Dedifferentiated amniotic fluid mesenchymal stem cell (primary cell): ENCODE results near the gene DRAM2.
"Not testable (repeated sequence)": the region's sequence is repeated elsewhere in the genome, so short reads cannot be mapped to it uniquely, and the experiment has no call there.

ENCODE experiments used
- DNase-seq: peaks from one replicate; pipeline ENCODE4 v3.0.0-alpha.2; 2016; ENCODE audit errors: extremely low spot score

The DRAM2 gene

DNA sequence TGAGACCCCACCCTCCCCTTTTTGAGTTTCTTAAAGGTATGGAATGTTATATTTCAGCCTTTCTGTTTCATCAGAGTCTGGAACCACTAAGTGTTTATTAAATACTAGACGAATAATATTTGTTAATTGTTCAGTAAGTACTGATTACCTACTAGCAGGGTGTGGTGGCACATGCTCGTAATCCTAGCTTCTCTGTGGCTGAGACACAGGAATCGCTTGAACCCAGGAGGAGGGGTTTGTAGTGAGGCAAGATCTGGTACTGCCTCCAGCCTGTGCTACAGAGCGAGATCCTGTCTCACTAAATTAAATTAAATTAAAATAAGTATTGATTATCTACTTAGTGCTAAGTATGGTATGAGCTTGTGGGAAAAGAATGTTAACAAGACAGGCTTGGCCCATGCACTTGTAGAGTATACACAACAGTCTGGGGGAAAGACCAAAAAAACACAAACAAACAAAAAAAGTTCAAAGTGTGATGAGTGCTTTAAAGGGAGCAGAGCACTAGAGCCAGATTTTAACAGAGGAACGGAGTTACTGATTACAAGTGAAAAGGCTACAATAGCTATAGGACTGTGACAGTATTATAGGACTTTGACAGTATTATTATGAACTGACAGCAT is 2.6 kb upstream of the DRAM2 start:
- no peak for DNase-seq

DNA sequence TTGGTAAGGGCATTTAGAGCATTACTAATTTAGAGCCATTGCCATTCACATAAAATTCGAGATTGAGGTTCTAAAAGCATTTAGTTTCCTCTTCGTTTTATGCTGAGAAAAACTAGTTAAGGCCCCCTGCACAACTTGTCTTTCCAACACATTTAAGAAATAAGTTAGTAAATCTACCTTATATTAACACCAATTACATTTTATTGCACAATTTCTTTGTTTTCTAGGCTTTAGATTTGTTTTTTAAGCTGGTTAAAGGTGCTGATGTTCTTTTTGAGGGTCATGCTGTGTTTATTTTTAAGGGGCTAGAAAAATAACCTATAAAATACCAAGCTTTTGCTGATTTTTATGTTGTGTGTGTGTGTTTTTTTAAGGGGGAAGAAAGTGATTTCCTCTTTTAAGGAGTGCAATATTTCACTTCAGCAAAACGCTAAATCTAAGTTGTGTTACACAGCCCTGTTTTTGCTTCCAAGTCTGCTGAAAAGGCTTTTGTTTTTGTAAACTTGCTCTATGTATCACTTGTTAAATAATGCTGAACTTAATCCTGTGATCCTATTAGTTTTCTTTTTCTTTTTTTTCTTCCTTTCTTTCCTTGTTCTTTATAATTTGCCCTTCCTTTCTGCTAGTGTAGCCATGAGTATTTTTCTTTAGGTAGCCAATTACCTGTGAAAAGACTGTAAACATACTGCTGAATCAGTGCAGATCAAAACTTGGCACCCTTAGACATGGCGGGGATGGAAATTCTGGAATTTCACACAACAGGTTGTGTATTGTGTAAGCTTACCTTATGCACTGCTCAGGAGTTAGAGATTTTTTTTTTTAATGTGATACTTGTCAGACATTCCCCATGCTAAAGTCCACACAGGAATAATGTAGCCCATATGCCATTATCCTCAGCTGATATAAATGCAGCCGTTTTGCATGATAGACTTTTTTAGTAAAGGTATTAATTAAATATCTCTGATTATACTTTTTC is 1.6 kb upstream of the DRAM2 start:
- DNase-seq = no peak

DNA sequence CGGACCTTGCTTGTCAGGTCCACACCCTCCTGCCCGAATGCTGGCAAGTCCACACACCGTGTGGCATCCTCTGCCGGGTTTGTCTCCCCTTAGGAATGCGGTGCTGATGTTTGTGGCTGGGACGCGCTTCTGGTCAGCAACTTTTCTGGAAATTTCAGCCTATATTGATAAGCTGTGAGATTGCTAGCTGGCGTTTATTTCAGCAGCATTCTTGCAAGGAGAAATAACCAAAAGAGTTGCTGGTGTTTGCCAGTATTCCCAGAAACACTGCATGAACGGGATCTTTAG is 731 bp upstream of the DRAM2 start:
- DNase-seq = peak; percentile 48

DNA sequence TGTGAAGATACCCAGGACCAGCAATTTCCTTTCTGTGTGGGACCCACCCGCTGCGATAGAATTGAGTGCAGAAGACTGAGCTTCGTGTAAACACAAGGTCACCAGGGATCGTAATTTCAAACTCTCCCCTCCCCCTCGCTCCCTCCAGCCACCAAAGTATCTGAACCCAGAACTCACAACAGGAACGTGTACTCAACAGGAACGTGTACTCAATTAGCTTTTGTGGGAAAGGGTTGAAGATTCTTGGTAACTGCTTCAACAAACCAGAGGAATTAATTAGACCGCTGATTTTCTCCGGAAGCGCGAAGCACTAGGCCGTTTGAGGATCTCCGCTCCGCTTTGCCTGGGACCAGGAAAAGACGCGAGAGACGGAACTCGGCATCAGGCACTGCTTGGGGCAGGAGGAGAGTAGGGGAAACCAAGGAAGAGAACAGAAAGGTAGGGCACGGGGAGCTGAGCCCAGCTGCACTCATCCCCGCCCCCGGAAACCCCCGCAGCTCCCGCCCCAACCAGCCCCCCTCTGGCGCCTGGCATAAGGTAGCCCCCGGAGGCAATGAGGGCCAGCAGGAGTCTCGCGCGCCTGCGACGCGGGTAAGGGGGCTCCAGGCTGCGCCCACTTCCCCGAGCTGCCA is 453 bp downstream of the DRAM2 start:
- peak; percentile 49 for DNase-seq

DNA sequence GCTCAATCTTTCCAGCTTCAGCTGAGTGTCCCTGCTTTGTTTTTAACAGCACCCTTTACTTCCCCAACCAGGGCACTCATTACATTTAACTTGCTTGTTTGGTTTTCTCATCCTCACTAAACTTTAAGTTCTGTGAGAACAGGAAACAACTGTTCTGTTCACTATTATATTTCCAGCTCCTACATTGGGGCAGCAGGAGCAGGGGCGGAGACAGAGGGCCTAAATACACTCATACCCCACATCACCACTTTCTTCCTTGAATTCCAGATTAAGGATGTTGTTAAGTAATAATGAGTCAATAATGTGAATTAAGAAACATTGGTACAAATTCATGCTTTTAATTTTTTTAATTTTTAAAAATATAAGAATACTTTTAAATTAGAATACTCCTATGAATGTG is 6.0 kb downstream of the DRAM2 start:
- DNase-seq = no peak

DNA sequence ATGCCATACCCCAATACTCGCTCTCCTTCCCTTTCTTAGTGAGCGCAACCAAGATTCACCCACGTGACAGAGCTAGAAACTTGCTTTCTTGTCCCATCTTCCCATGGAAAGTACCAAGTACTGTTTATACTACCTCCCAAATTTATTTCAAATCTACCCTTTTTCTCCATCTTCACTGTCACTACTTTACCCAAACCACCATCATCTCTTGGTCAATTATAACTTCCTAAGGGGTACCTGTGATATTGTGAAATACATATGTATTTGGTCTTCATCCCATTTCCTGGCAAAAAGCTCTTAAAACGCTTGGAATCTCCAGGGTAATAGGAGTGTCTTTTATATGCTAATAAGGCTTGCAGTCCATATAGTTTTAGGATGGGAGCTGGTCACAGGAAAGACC is 8.2 kb downstream of the DRAM2 start:
- DNase-seq = no peak

DNA sequence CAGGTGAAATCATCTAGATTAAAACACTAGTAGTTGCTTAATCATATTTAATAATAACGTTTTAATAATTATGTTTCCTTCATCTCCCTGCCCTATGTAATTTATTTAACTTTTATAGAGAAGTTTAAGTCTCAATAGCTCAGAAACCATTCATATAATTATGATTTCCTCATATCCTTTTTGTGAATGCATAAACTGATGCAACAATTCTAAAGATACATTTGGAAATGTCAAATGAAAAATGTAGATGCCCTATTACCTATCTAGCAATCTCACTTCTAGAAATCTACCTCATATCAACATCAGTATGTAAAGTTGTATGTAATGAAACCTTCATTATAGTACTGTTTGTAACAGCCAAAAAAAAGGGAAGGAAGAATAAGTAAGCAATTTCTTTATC is 10.5 kb downstream of the DRAM2 start:
- no peak for DNase-seq

DNA sequence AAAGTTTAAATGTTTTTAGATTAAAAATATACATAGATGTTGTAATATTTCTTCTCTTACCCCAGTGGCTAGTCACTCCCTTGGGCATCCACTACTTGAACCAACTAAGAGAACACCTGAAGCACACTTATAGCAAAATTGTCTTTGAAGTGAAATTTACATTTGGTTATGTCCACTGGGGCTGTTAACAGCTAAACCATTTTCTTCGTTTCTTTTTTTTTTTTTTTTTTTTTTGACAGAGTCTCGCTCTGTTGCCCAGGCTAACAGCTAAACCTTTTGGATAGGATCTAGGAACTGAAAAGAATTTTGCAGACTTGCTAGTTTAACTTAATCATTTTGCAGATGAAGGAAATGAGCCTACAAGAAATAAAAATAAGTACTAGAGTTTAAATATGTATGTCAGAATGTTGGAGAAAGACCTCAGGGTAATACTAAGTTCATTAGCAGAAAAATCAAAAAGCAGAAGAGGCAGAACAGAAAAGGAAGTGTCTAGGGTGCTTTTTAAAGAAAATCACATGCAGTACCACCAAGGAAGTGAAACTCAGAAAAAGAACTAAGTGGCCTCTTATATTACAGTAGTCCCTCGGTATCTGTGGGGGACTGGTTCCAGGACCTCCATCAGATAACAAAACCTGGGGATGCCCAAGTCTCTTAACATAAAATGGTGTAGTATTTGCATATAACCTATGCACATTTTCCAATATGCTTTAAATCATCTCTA is 11.8 kb downstream of the DRAM2 start:
- no peak for DNase-seq

DNA sequence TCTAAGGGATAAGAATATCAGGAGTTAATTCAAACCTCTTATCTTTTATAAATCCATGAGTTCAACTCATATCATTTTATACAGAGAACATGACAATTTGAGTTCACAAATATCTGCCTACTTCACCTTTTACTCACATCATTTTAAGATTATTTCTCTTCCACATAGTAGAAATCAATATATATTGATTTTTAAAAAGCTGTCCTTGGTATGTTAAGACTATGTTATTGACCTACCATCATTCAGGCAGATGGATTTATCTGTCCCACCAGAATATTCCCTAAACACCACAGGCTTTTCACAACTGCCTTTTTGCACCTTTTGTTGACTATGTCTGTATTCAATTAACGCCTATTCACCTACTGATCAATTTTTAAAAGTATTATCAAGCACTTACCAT is 13.5 kb downstream of the DRAM2 start:
- no peak for DNase-seq

DNA sequence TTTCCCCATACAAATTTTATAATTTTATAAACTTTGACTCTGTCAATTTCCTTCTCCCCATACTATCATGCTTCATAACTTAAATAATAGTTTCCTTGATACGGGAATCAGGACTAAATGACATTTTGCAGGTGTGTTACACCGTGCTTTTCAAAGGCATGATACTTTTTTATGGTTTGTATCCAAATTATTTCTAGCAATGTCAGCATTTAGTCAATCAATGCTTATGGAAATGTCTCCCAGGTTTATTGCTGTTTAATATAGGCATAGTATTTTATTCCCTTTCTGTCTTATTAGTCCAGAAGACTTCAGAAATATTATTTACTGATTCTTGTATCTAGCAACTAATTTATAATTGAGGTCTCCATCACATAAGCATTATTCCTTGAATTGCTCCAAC is 23.4 kb downstream of the DRAM2 start:
- no peak for DNase-seq

DNA sequence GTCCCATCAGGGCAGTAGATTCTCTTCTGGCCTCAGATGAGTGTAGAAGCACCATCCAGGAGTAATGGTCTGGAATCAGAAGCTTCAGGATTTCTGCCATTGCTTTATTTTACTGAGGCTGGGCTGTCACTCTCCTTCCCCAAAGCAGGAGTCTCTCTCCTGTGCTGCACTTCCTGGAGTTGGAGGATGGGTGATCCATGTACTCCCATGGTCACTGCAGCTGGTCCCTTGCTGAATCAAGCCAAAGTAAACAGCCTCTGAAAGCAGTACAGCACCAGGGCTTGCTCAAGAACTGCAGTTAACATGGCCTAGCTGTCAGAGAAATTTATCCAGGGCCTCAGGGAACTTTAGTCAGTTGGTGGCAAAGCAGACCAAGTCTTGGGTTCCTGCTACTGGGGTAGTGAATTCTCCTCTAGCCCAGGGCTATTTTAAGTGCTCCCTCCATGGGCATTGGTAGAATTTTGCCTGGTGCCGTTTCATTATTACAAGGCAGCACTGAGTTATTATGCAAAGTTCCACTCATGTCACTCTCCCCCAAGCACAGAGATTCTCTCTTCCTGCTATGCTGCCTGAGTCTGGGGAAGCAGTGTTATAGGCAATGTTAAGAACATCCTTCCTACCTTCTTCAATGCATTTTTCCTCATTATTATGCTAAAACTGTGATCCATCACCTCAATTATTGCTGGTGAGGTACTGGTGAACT is 29.5 kb downstream of the DRAM2 start:
- DNase-seq = no peak

DNA sequence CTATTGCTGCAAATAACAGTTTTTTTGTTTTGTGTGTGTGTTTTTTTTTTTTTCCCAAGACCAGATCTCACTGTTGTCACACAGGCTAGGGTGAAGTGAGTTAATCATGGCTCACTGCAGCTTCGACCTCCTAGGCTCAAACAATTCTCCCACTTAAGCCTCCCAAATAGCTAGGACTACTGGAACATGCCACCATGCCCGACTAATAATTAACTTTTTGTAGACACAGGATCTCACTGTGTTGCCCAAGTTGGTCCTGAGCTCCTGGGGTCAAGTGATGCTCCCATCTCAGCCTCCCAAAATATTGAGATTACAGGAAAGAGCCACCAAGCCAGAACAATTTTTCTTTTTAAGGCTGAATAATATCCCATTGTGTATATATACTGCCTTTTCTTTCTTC is 34.9 kb downstream of the DRAM2 start:
- no peak for DNase-seq

DNA sequence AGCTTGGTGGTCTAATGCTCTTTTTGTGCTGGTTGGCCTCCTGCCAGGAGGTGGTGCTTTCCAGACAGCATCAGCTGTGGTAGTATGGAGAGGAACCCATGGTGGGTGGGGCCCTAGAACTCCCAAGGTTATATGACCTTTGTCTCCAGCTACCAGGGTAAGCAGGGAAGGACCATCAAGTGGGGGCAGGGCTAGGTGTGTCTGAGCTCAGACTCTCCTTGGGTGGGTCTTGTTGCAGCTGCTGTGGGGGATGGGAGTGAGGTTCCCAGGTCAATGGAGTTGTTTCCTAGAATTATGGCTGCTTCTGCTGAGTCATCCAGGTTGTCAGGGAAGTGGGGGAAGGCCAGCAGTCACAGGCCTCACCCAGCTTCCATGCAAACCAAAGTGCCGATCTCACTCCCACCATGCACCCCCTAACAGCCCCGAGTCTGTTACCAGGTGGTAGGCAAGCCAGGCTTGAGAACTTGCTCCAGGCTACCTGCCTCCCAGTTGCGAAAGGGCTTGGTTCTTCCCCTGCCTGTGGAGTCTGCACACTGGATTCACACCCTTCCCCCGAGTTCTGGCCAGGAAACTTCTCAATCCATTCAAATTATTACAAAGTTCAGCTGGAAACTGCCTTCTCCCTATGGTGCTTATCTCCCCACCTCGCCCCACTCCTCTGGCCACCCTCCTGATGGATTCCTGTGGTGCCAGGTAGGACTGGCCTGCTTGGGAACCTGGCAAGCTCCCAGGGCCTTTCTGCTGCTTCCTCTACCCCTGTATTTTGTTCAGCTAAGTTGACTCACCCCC is 37.8 kb downstream of the DRAM2 start:
- no peak for DNase-seq

DNA sequence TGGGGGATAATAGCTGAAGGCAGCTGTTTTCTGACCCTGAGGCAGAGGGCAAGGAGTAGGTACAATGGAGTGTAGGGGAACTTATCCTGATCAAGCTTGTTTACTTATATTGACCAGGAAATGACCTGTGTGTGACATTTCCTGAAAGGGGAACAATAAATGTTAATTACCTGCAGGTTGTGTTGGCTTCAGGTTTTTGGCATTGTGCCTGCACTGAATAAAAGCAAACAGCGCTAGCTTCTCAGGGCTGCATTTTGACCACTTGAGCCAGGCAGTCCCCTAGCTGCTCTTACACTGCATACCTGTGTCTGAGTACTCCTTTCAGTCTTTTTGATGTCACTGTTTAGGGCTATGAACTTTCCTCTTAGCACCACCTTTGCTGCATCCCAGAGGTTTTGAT is 40.6 kb downstream of the DRAM2 start:
- no peak for DNase-seq

DNA sequence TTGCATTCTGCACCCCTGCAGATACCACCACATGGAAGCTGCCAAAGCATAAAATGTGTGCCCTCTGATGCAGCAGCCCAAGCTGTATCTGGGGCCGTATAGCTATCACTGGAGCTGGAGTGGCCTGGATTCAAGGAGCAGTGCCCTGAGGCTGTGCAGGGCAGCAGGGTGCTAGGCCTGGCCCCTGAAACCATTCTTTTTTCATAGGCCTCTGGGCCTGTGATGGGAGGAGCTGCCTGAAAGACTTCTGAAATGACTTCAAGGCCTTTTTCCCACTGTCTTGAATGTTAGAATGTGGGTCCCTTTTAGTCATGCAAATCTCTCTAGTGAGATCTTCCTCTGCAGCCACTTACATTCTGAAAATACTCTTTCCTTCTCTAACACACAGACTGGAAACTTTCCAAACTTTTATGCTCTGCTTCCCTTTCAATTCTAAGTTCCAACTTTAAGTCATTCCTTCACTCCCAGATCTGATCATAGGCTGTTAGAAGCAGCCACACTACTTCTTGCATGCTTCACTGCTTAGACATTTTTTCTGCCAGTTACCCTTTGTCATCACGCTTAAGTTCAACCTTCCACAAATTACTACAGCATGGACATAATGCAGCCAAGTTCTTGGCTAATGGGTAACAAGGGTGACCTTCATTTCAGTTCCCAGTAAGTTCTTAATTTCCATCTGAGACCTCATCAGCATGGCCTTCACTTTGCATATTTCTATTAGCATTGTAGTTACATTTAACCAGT is 42.4 kb downstream of the DRAM2 start:
- DNase-seq = no peak

DNA sequence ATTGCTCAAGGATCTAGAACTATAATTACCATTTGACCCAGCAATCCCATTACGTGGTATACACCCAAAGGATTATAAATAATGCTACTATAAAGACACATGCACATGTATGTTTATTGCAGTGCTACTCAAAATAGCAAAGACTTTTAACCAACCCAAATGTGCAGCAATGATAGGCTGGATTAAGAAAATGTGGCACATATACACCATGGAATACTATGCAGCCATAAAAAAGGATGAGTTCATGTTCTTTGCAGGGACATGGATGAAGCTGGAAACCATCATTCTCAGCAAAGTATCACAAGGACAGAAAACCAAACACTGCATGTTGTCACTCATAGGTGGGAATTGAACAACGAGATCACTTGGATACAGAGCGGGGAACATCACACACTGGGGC is 44.5 kb downstream of the DRAM2 start:
- not testable (repeated sequence) for DNase-seq

DNA sequence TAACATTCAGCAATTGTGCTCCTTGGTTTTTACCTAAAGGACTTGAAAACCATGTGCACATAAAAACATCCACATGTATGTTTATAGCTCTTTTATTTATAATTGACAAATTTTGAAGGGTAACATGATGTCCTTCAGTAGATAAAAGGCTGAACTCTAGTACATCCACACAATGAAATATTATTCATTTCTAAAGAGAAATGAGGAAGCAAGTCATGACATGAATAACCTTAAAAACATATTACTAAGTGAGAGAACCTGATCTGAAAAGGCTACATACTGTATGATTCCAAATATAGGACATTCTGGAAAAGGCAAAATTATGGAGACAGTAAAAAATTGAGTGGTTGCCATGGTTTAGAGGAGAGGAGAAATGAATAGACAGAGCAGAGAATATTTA is 50.3 kb downstream of the DRAM2 start:
- no peak for DNase-seq

DNA sequence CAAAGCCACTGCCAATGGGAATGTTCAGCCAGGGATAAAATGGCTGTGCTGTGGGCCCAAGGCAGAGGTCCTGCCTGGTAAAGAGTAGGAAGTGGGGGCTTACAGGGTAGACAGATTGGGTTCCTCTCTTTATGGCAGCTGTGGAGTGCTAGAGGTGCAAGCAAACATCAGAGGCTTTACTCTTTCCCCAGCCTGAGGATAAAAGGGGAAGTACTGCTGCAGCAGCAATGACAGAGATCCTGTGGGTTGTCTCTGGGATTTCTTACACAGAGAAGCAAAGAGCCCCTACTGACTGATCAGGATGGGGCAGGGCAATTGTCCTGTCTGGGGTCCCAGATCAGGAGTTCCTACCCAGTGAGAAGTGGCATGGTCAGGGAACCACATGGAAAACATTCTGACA is 54.2 kb downstream of the DRAM2 start:
- DNase-seq = no peak

DNA sequence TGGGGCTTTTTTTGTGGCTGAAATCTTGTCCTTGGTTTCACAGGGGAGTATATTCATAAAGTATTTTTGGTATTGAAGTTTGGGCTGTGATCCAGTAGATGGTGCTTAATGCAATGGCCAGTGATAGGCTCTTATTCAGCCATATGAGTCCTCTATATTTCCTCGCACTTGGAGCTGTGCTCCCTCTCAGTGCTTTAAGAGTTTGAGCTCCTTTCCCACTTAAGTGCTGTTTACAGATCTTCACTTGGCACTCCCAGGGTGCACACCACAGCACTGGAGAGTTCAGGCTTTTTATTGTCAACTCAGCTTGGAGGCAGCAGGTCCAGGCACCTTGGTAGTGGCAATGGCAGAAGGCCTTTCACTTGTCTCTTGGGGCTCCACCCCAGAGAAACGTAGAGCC is 54.9 kb downstream of the DRAM2 start:
- no peak for DNase-seq
